GM18499 (cell line): Measurements from ENCODE around the gene INPP5A.

Experiments used
- ATAC-seq: cut with Tn5 transposase; IDR thresholded peaks from one replicate; pipeline ENCODE4 v1.9.1; 2021; ENCODE audit warnings: moderate number of reproducible peaks; ENCODE audit not compliant: insufficient read depth, unreplicated experiment

Gene INPP5A

GRCh38 chr10:132709471-132709951 is 171.9 kb downstream of the INPP5A start:
- no peak for ATAC-seq

DNA sequence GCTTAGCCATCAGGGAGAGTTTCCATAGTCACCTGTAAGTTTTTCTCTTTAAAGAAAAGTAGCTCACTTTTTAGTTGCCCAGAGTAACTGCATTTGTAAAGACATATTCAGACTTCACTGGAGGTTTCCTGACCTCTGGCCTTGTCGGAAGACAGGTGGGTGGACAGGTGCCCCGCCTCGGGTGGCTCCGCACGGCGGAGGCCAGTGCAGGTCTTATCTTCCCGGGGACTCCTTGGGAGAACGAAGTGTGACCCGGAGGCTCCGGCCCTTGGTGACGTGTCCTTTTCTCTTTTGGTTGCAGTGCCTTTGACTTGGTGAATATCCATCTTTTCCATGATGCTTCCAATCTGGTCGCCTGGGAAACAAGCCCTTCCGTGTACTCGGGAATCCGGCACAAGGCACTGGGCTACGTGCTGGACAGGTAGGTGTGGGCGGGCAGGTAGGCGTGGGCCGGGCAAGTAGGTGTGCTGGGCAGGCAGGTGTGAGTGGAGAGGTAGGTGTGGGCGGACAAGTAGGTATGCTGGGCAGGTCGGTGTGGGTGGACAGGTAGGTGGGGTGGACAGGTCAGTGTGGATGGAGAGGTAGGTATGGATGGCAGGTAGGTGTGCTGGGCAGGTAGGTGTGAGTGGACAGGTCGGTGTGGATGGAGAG is 172.6 kb downstream of the INPP5A start:
- ATAC-seq = no peak

DNA sequence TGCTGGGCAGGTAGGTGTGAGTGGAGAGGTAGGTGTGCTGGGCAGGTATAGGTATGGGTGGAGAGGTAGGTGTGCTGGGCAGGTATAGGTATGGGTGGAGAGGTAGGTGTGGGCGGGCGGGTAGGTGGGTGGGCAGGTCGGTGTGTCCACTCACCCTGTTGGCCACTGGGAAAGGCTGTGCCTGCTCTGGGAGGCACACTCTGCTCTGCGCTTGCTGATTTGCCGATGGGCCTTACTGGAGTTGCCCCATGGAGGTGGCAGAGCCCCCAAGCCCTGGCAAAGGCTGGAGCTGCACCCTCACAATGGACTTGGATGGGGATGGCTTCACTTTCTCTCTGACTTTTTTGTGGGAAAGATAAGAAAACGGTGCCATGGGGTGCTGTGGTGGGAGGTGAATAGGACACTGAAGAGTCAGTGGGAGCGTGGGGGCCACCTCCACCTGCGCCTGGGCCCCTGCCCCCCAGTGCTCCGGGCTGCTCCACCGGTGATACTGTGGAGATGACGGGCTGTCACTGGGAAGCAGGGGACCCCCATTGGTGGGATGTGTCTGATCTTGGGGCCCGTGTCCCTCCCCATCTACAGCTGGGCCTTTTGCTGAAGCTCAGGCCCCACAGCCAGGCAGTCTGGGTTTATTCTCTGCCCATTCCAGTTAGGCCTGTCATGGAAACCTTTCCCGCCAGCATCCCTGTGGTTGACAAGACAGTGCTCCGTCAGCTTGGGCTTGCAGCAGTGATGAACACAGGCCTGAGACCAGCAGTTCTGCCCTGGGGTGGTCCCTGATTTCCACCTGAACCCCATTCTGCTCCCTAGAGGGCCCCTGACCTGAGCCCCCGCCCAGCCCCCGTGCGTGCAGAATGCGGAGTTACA is 173.4 kb downstream of the INPP5A start:
- ATAC-seq = no peak

DNA sequence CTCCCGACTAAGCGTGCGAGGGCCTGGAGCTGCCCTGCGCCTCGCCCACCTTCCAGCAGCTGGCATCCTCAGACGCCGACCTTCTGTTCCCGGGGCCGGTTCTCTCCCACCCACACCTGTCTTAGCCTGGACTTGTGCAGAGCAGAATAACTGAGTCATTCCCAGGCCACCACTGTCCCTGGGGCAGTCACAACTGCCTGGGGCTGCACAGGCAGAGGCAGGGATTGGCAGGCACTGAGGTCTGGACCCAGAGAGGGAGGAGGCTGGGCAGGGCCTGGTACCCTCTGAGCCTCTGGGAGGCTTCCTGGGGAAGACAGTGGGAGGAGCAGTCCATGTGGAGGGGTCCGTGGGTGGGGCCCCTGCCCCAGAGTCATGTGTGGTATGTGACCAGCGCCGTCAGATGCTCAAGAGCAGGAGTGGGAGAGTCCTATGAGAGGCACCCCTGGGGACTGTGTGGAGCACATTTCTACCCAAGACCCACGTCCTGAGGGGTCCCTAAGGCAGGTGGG is 174.1 kb downstream of the INPP5A start:
- ATAC-seq = no peak

DNA sequence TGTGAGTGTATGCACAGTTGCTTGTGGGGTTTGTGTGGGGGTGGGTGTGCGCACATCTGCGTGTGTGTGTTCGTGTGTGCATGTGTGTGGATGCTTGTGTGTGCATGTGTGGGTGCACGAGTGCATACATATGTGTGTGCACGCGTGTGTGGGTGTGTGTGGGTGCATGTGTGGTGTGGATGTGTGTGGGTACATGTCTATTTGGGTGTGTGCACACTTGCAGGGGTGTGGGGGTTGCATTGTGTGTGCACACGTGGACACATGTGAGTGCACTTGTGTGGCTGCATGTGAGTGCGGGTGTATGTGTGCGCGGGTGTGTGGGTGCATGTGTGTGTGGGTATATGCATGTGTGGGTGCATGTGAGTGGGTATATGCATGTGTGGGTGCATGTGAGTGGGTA is 174.7 kb downstream of the INPP5A start:
- no peak for ATAC-seq

- ATAC-seq = no peak
Measured at GRCh38 chr10:132712743-132713142, 175.2 kb downstream of the INPP5A start.

DNA sequence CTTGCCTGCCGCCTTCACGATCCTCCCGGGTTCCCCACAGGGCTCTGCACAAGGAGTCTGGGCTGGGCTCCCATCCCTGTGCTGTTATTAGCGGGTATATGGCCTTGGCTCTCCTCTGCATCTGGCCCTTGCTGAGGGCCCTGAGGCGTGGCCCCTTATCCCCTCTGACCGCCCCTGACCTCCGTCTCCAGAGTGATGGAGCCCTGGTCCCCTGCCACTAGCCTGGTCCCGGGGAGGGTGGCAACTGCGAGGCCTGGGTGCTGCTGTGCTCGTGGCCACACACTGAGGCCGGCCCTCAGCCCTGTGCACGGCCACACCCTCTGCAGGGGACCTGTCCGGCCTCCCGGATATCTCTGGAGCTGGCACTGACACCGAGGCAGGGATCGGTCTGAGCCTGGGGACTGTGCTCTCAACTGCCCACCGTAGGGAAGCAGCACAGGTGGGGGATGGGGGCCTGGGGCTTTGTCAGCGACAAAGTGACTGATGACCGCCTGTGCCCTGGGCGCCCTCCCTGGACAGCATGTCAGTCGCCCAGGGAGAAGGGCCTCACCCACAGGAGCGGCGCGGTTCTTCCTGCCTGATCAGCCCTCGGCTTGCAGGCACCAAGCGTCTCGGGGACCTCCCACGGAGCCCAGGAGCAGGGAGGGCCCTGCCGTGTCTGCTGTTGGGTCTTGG is 176.0 kb downstream of the INPP5A start:
- ATAC-seq = no peak

DNA sequence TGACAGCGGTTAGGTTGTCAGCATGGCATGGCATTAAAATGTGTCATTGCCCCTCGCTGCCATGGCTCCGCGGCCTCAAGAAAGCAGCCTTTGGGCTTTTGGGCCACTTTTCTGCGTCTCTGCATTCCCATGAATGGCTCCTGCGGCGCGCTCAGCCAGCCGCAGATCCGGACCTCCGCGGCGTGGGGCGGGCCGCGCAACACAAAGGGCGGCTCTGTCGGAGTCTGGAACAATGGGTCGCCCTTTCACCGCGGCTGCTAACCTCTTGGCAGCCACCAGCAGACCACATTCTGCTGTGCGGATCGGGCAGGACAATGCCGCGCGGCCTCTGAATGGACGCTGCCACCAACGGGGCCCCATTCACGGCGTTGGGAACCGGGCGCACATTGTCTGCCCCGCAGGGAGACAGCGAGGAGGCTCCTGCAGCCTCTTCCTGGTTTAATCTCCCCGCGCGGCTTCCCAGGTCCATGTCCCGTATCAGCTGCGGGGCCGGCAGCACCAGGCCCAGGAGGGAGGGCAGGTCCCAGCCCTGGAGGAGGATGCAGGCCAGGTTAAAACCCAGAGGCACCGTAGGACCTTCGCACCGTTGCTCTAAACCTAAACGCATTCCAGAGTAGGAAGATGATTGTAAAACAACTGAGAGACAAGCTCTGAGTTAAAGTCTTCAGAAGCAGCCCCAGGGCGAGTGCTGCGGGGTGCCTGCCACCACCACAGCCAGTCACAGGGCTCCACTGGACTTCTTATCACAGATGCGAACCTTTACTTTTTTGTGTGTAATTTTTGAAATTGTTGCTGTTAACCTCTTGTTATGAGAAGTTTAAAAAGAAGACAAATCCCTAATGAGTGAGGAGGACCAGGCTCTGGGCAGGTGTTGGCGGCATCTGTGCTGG is 176.8 kb downstream of the INPP5A start:
- ATAC-seq = no peak

GRCh38 chr10:132714986-132715775 is 177.6 kb downstream of the INPP5A start:
- ATAC-seq = no peak

DNA sequence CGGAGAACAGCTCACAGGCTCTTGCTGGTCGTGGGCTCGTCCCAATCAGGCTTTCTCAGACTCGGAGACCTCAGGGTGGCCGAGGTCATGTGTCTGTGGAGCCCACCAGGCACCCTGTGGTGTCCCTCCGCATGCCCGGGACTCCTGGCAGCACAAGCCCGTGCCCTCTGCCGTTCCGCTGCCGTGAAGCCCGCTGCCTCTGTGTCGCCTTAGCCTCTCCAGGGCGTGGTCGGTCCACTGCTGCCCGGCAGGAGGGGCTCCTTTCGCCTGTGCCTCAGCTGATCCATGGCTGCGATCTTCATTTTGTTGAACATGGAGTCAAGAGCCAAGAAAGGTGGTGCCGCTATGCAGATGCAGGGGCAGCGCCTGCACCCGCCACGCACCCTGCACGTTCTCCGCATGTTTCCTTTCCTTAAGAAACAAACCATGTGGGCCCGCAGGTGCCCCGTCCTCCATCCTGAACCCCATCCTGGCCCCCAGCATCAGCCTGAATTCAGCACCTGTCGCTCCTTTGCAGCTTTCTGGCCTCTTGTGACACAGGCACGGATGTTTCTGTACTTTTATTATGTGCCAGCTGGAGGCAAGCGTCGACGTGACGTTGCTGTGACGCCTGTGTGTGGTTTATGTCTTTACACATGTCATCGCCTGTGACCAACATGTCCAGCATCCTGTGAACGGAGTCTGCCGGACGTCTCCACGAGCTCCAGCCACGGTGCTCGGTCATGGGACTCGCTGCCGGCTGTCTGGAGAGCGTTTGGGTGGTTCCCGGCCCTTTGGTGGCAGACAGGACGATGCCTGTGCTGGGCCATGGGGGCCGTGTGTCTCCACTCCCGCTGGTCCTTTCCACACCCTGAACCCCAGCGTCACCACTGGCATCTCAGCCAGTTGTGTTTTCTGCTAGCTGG is 178.4 kb downstream of the INPP5A start:
- no peak for ATAC-seq

DNA sequence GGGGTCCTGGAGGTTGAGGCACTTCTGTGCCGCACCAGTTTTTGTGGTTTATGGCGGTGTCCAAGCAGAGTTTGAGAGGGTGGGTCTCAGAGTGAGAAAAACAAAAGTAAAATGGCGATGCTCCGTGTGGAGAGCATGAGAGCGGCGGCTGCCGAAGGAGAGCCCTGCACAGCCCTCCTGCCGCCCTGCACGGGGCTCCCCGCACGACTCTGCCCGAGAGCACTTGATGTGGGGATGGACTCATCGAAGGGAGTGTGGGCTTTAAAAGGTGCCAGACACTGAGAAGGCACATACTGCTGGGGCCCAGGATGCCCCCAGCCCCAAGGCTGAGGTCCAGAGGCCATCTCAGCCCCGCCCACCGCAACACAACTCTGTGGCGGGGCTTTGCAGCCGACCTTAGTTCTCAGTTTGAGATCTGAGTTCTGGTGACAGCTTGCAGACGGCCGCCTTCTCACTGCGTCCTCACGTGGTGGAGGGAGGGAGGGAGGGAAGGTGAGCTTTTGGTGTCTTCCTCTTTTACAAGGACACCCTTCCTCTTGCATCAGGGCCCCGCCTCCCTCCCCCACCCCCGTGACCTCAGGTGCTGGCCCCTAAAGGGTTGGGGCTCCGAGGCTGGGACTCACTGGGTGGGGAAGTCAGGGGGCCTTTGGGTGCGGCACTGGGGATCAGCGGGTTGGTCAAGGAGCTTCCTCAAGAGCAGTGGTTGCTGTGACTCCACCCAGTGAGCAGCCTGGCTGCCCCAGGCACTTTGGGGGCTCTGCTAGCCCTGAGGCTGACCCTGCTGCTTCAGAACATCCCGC is 179.3 kb downstream of the INPP5A start:
- ATAC-seq = no peak

DNA sequence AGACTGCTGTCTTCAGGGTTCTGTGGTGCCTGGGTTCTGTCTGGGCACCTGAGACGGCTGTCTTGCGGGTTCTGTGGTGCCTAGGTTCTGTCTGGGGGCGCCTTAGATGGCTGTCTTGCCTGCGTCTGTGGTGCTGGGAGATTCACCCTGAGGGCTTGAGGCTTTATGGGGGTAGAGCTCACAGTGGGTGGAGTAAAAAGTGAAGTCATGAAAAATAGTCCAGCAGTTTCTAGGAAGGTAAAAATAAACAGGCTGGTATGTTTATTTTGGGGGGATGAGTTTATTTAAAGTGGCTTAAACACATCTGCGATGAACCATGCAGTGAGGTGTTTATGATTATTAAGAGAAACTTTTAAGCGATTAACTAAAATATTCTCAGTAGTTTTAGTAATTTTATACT is 184.1 kb downstream of the INPP5A start:
- no peak for ATAC-seq

GRCh38 chr10:132722394-132723329 is 185.1 kb downstream of the INPP5A start:
- no peak for ATAC-seq

DNA sequence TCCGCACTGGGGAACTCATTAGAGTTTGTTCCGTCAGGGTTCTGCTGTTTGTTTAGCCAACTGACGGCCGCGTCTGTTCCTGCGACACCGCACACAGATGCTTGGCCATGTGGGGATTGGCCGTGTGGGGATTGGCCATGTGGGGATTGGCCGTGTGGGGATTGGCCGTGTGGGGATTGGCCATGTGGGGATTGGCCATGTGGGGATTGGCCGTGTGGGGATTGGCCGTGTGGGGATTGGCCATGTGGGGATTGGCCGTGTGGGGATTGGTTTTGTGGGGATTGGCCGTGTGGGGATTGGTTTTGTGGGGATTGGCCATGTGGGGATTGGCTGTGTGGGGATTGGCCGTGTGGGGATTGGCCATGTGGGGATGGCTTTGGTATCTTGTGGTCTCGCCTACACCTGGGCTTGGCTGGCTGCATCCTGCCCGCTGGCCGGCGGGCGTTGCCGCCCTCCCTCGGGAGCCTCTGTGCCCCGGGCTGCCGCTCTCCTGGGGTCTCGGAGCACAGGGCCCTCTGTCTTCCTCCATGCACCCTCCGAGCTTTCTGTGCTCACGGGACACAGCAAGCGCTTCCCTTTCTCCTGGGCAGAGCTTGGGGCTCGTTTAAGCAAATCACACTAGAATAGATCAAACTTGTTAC is 185.9 kb downstream of the INPP5A start:
- no peak for ATAC-seq

DNA sequence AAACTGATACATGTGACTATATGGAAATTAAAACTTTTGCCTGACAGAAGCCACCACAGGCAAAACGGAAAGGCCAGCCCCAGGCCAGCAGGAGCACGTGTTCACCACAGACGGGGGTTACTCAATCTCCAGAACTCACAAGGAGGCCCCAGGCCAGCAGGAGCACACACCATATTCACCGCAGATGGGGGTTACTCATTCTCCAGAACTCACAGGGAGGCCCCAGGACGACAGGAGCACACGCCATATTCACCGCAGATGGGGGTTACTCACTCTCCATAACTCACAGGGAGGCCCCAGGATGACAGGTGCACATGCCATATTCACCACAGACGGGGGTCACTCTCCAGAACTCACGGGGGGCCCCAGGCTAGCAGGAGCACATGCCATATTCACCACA is 186.9 kb downstream of the INPP5A start:
- ATAC-seq = no peak

DNA sequence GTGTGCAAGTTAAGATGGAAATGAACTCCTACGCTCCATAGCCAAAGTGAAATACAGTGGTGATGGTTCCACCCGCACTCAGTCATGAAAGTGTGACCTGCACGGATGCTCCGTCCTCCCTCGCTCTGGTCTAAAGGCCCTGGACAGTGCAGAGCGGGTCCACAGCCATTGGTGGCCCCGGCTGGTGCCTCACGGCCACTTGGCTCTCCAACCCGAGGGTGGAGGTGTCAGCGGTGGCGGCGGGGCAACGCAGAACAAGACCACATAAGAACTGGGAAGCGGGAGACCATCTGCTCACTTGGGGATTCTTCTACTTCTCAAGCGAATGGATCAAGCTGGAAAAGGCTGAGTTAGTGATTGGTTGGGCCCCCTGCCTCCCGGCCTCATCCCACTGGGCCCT is 187.6 kb downstream of the INPP5A start:
- ATAC-seq = no peak
